Measurements from ENCODE around the gene CYB561D2. TPM values are rescaled to one million over a fixed set of nuclear protein-coding genes. Genes with fewer than 3 reads are reported as not detected.

Gene CYB561D2
- total and polyA plus RNA-seq, 7 experiments from 2014 or later = 23.3 to 52.9 (median 35.0) TPM

GRCh38 chr3:50393061-50393460, 42.4 kb downstream of the CYB561D2 start:
- H3K4me1 Mint-ChIP-seq = peaks cover 0 to 6% (median 0%) of the 10 kb centered on the region in 7 donors
- no peaks in the 10 kb centered on the region for H3K36me3 Mint-ChIP-seq
- Histone ChIP-seq H3K9me3 (ENCODE audit: control insufficient read depth in 2 of 3, low read length in 3 of 3) (no peaks in the 10 kb centered on the region), H3K4me1 (ENCODE audit: control insufficient read depth in 2 of 2, insufficient read depth in 2 of 2, low read length in 2 of 2) (no peaks in the 10 kb centered on the region), H3K4me3 (ENCODE audit: low read length) (no peak overlapping the region), H3K27ac (ENCODE audit: low read depth, low read length) (no peak overlapping the region), H3K27me3 (ENCODE audit: control insufficient read depth in 2 of 2, insufficient read depth in 2 of 2, low read length in 2 of 2) (no peaks in the 10 kb centered on the region), H3K36me3 (ENCODE audit: control insufficient read depth in 2 of 3, insufficient read depth in 3 of 3, low read length in 3 of 3) (no peaks in the 10 kb centered on the region)
- DNase-seq (no peak), ATAC-seq (no peak)
- H3K9me3 Mint-ChIP-seq = no peaks in the 10 kb centered on the region
- POLR2A ChIA-PET = no interaction called here
- no peaks in the 10 kb centered on the region for H3K27me3 Mint-ChIP-seq
- CTCF ChIA-PET = no interaction called here
- H3K4me3 Mint-ChIP-seq = no peak overlapping the region
- H3K27ac Mint-ChIP-seq = no peak overlapping the region
- intact Hi-C loops (cut with micrococcal nuclease) = no loop called here

GRCh38 chr3:50395070-50395860, 44.6 kb downstream of the CYB561D2 start:
- intact Hi-C loops (cut with micrococcal nuclease) = no loop called here
- no peak for DNase-seq
- no peak overlapping the region for H3K4me3 ChIP-seq (ENCODE audit: low read length)
- no peaks in the 10 kb centered on the region for H3K4me1 ChIP-seq (ENCODE audit: control insufficient read depth in 2 of 2, insufficient read depth in 2 of 2, low read length in 2 of 2)
- H3K36me3 ChIP-seq (ENCODE audit: control insufficient read depth in 2 of 3, insufficient read depth in 3 of 3, low read length in 3 of 3) = no peaks in the 10 kb centered on the region
- no peaks in the 10 kb centered on the region for H3K9me3 Mint-ChIP-seq
- H3K36me3 Mint-ChIP-seq = no peaks in the 10 kb centered on the region
- POLR2A ChIA-PET = no interaction called here
- H3K9me3 ChIP-seq (ENCODE audit: control insufficient read depth in 2 of 3, low read length in 3 of 3) = no peaks in the 10 kb centered on the region
- peak; percentile 72 for ATAC-seq
- CTCF ChIA-PET = no interaction called here
- H3K27me3 Mint-ChIP-seq = no peaks in the 10 kb centered on the region
- peaks cover 0 to 7% (median 4%) of the 10 kb centered on the region in 7 donors for H3K4me1 Mint-ChIP-seq
- no peaks in the 10 kb centered on the region for H3K27me3 ChIP-seq (ENCODE audit: control insufficient read depth in 2 of 2, insufficient read depth in 2 of 2, low read length in 2 of 2)
- H3K4me3 Mint-ChIP-seq = no peak overlapping the region
- no peak overlapping the region for H3K27ac Mint-ChIP-seq
- no peak overlapping the region for H3K27ac ChIP-seq (ENCODE audit: low read depth, low read length)

- no peak for DNase-seq
- Histone ChIP-seq H3K4me3 (ENCODE audit: low read length) (no peak overlapping the region), H3K27ac (ENCODE audit: low read depth, low read length) (no peak overlapping the region), H3K27me3 (ENCODE audit: control insufficient read depth in 2 of 2, insufficient read depth in 2 of 2, low read length in 2 of 2) (no peaks in the 10 kb centered on the region), H3K36me3 (ENCODE audit: control insufficient read depth in 2 of 3, insufficient read depth in 3 of 3, low read length in 3 of 3) (no peaks in the 10 kb centered on the region), H3K9me3 (ENCODE audit: control insufficient read depth in 2 of 3, low read length in 3 of 3) (no peaks in the 10 kb centered on the region), H3K4me1 (ENCODE audit: control insufficient read depth in 2 of 2, insufficient read depth in 2 of 2, low read length in 2 of 2) (no peaks in the 10 kb centered on the region)
- intact Hi-C loops (cut with micrococcal nuclease) = no loop called here
- H3K4me1 Mint-ChIP-seq = peaks cover 0 to 7% (median 4%) of the 10 kb centered on the region in 7 donors
- no peak for ATAC-seq
- H3K9me3 Mint-ChIP-seq = no peaks in the 10 kb centered on the region
- CTCF ChIA-PET = no interaction called here
- H3K27me3 Mint-ChIP-seq = no peaks in the 10 kb centered on the region
- H3K4me3 Mint-ChIP-seq = no peak overlapping the region
- H3K27ac Mint-ChIP-seq = no peak overlapping the region
- no peaks in the 10 kb centered on the region for H3K36me3 Mint-ChIP-seq
- POLR2A ChIA-PET = no interaction called here
Observed at GRCh38 chr3:50396502-50396901, 45.8 kb downstream of the CYB561D2 start.

DNA sequence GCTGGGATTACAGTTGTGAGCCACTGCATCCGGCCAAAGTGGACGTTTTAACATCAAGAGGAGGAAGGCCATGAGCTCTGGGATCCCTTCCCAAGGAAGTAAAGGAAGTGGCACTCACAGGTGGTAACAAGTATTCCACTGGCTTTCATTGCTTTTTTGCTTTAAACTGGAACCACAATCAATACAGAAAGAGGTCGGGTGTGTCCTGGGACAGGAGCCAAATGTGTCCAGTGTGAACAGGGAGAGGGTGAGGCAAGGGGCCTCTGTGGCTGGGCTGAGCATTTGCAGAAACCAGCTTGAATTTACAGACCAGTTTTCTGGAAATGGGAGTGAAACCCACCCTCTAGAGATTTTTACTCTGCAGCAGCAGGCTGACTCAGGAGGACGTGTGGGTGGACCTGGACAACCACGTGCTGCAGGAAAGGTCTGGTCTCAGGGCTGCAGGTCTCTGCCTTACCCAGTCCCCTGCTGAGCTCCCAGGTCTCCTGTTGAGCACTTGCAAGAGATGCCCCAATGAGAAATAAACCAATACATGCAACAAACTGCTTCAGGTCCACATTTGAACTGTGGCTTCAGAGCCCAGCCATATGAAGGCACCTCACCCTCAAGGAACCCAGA, 51.4 kb downstream of the CYB561D2 start:
- Histone ChIP-seq H3K9me3 (ENCODE audit: control insufficient read depth in 2 of 3, low read length in 3 of 3) (no peaks in the 10 kb centered on the region), H3K4me3 (ENCODE audit: low read length) (no peak overlapping the region), H3K4me1 (ENCODE audit: control insufficient read depth in 2 of 2, insufficient read depth in 2 of 2, low read length in 2 of 2) (no peaks in the 10 kb centered on the region), H3K36me3 (ENCODE audit: control insufficient read depth in 2 of 3, insufficient read depth in 3 of 3, low read length in 3 of 3) (no peaks in the 10 kb centered on the region), H3K27ac (ENCODE audit: low read depth, low read length) (no peak overlapping the region), H3K27me3 (ENCODE audit: control insufficient read depth in 2 of 2, insufficient read depth in 2 of 2, low read length in 2 of 2) (no peaks in the 10 kb centered on the region)
- no peak overlapping the region for H3K4me3 Mint-ChIP-seq
- ChIA-PET CTCF (no interaction called here), POLR2A (no interaction called here)
- peaks cover 0 to 5% (median 0%) of the 10 kb centered on the region in 11 donors for H3K9me3 Mint-ChIP-seq
- H3K36me3 Mint-ChIP-seq = peaks cover 0 to 4% (median 0%) of the 10 kb centered on the region in 5 donors
- DNase-seq (no peak), ATAC-seq (no peak)
- H3K27me3 Mint-ChIP-seq = peaks cover 0 to 4% (median 0%) of the 10 kb centered on the region in 5 donors
- H3K4me1 Mint-ChIP-seq = peaks cover 0 to 4% (median 0%) of the 10 kb centered on the region in 7 donors
- H3K27ac Mint-ChIP-seq = no peak overlapping the region
- intact Hi-C loops (cut with micrococcal nuclease) = no loop called here

Other genes starting within 250 kb of the CYB561D2 start
- gene SEMA3F, start 195.5 kb upstream of the CYB561D2 start, total RNA-seq = 1 to 10 TPM in 1 of 5 experiments, under 1 TPM in 2, not detected in 2; 0.34 to 1.1 (median 0.69) TPM
- gene SEMA3F, start 195.5 kb upstream of the CYB561D2 start, polyA plus RNA-seq = not detected
- 1 to 10 TPM in 1 of 5 experiments, under 1 TPM in 1, not detected in 3; 0.24 to 1.2 TPM for gene GNAT1, start 159.3 kb upstream of the CYB561D2 start, total RNA-seq
- not detected for gene GNAT1, start 159.3 kb upstream of the CYB561D2 start, polyA plus RNA-seq
- gene SLC38A3, start 145.6 kb upstream of the CYB561D2 start, total RNA-seq = 1 to 10 TPM in 1 of 5 experiments, not detected in 4; 1.8 TPM
- not detected for gene SLC38A3, start 145.6 kb upstream of the CYB561D2 start, polyA plus RNA-seq
- 100 to 1,000 TPM; 225 to 442 (median 282) TPM for gene GNAI2, start 114.7 kb upstream of the CYB561D2 start, total RNA-seq
- 100 to 1,000 TPM; 443 to 527 TPM for gene GNAI2, start 114.7 kb upstream of the CYB561D2 start, polyA plus RNA-seq
- 1 to 10 TPM in 3 of 5 experiments, under 1 TPM in 2; 0.73 to 3.7 (median 1.4) TPM for gene SEMA3B, start 81.7 kb upstream of the CYB561D2 start, total RNA-seq
- not detected for gene SEMA3B, start 81.7 kb upstream of the CYB561D2 start, polyA plus RNA-seq
- gene LSMEM2, start 71.8 kb upstream of the CYB561D2 start, total RNA-seq = not detected
- gene LSMEM2, start 71.8 kb upstream of the CYB561D2 start, polyA plus RNA-seq = under 1 TPM in 1 of 2 donors, not detected in 1; 0.15 TPM
- gene IFRD2, start 58.4 kb upstream of the CYB561D2 start, total RNA-seq = 10 to 100 TPM; 53.7 to 85.1 (median 64.7) TPM
- 10 to 100 TPM; 57.2 to 69.7 TPM for gene IFRD2, start 58.4 kb upstream of the CYB561D2 start, polyA plus RNA-seq
- 10 to 100 TPM in 1 of 5 experiments, 1 to 10 TPM in 4; 3.4 to 10.7 (median 4.2) TPM for gene HYAL3, start 51.5 kb upstream of the CYB561D2 start, total RNA-seq
- gene HYAL3, start 51.5 kb upstream of the CYB561D2 start, polyA plus RNA-seq = 1 to 10 TPM; 2.3 to 3.3 TPM
- 10 to 100 TPM; 30.2 to 44.9 (median 33.6) TPM for gene NAA80, start 51.5 kb upstream of the CYB561D2 start, total RNA-seq
- 10 to 100 TPM; 13.7 to 15.2 TPM for gene NAA80, start 51.5 kb upstream of the CYB561D2 start, polyA plus RNA-seq
- under 1 TPM in 4 of 5 experiments, not detected in 1; 0.22 to 0.51 (median 0.28) TPM for gene HYAL1, start 47.3 kb upstream of the CYB561D2 start, total RNA-seq
- under 1 TPM; 0.12 to 0.41 TPM for gene HYAL1, start 47.3 kb upstream of the CYB561D2 start, polyA plus RNA-seq
- gene HYAL2, start 28.1 kb upstream of the CYB561D2 start, total RNA-seq = 1 to 10 TPM; 1.5 to 5.3 (median 3.2) TPM
- 1 to 10 TPM; 2.8 to 4.6 TPM for gene HYAL2, start 28.1 kb upstream of the CYB561D2 start, polyA plus RNA-seq
- gene TUSC2, start 22.6 kb upstream of the CYB561D2 start, total RNA-seq = 10 to 100 TPM; 16.8 to 25.0 (median 20.5) TPM
- gene TUSC2, start 22.6 kb upstream of the CYB561D2 start, polyA plus RNA-seq = 10 to 100 TPM; 38.0 to 45.5 TPM
- gene RASSF1, start 10.0 kb upstream of the CYB561D2 start, total RNA-seq = 100 to 1,000 TPM in 1 of 5 experiments, 10 to 100 TPM in 4; 39.4 to 105 (median 69.6) TPM
- 10 to 100 TPM; 32.7 to 47.9 TPM for gene RASSF1, start 10.0 kb upstream of the CYB561D2 start, polyA plus RNA-seq
- gene ZMYND10, start 5.1 kb upstream of the CYB561D2 start, total RNA-seq = 1 to 10 TPM in 4 of 5 experiments, under 1 TPM in 1; 0.91 to 3.8 (median 2.8) TPM
- gene ZMYND10, start 5.1 kb upstream of the CYB561D2 start, polyA plus RNA-seq = under 1 TPM; 0.07 to 0.30 TPM
- 10 to 100 TPM; 35.3 to 48.9 (median 47.7) TPM for gene NPRL2, start 87 bp upstream of the CYB561D2 start, total RNA-seq
- 10 to 100 TPM; 27.2 to 36.2 TPM for gene NPRL2, start 87 bp upstream of the CYB561D2 start, polyA plus RNA-seq
- gene TMEM115, start 8.7 kb downstream of the CYB561D2 start, total RNA-seq = 10 to 100 TPM; 17.7 to 32.4 (median 19.9) TPM
- gene TMEM115, start 8.7 kb downstream of the CYB561D2 start, polyA plus RNA-seq = 10 to 100 TPM; 26.0 to 40.9 TPM
- 1 to 10 TPM in 4 of 5 experiments, under 1 TPM in 1; 0.97 to 6.2 (median 2.5) TPM for gene CACNA2D2, start 152.8 kb downstream of the CYB561D2 start, total RNA-seq
- under 1 TPM; 0.32 to 0.38 TPM for gene CACNA2D2, start 152.8 kb downstream of the CYB561D2 start, polyA plus RNA-seq
- gene C3orf18, start 216.9 kb downstream of the CYB561D2 start, total RNA-seq = 10 to 100 TPM; 11.1 to 67.5 (median 16.4) TPM
- 10 to 100 TPM; 12.8 to 17.4 TPM for gene C3orf18, start 216.9 kb downstream of the CYB561D2 start, polyA plus RNA-seq
- 10 to 100 TPM; 32.1 to 71.1 (median 66.1) TPM for gene HEMK1, start 218.7 kb downstream of the CYB561D2 start, total RNA-seq
- gene HEMK1, start 218.7 kb downstream of the CYB561D2 start, polyA plus RNA-seq = 10 to 100 TPM; 35.2 to 35.3 TPM